A549 (cell line): ENCODE data around the gene GAS6. TPM values are rescaled to one million over a fixed set of nuclear protein-coding genes. Genes with fewer than 3 reads are reported as not detected.

Source experiments
- ATAC-seq, 2 experiments: fragments of 200-7000 bp in 1 of 2; fragments of >200 bp in 1 of 2; cut with Nextera tagmentation in 1 of 2; cut with Tn5 transposase in 1 of 2; 3 replicates each; pipeline versions ENCODE4 v1.8.0 to v1.9.1; 2018 to 2020; ENCODE audit warnings: mild to moderate bottlenecking in 1 of 2, moderate library complexity in 1 of 2
- CTCF ChIA-PET: fragments of 300-600 bp; sonication (Branson Sonifier 250); formaldehyde crosslinking; extraction: SDS; loops from one replicate; lab custom pipeline; 2021; ENCODE audit warnings: antibody characterized with exemption, inconsistent platforms; lab: Yijun Ruan, JAX
- POLR2A ChIA-PET: fragments of 350-600 bp; formaldehyde crosslinking; extraction: SDS; loops from one replicate; lab custom pipeline; 2021; ENCODE audit warnings: antibody characterized with exemption, inconsistent platforms; lab: Yijun Ruan, JAX
- DNase-seq, 2 experiments: peaks; one replicate each; pipeline versions ENCODE4 v3.0.0 to v3.0.0-alpha.2; 2011 to 2016; ENCODE audit warnings: low read depth in 1 of 2, low spot score in 1 of 2
- FAIRE-seq: peaks from 2 replicates; lab custom pipeline; 2011; peaks lifted over from hg19 to GRCh38; lab: Jason Lieb, UNC
- H3K27ac ChIP-seq, 2 experiments: fragments of >200 bp; sonication (Bioruptor Twin); formaldehyde crosslinking; 3 replicates each; pipeline ENCODE4 v1.5.1; 2016 to 2017
- H3K4me1 ChIP-seq: fragments of >200 bp; sonication (Bioruptor Twin); formaldehyde crosslinking; 3 replicates; pipeline ENCODE4 v1.6.1; 2016
- H3K4me2 ChIP-seq: fragments of >200 bp; sonication (Bioruptor Twin); formaldehyde crosslinking; 3 replicates; pipeline ENCODE4 v1.6.1; 2016
- H3K4me3 ChIP-seq: fragments of >200 bp; sonication (Bioruptor Twin); formaldehyde crosslinking; 3 replicates; pipeline ENCODE4 v1.5.1; 2016
- H3K9me3 ChIP-seq: fragments of >200 bp; sonication (Bioruptor Twin); formaldehyde crosslinking; 3 replicates; pipeline ENCODE4 v1.6.1; 2016
- CEBPB ChIP-seq, 2 experiments: fragments of >200 bp in 1 of 2; sonication (Bioruptor Twin) in 1 of 2; formaldehyde crosslinking in 1 of 2; IDR thresholded peaks; 2 replicates each; pipeline ENCODE4 v1.6.1; 2012 to 2016
- CHD2 ChIP-seq: fragments of 150-350 bp; IDR thresholded peaks from 2 replicates; pipeline ENCODE4 v1.6.1; 2014; ENCODE audit warnings: low read length; ENCODE audit not compliant: partially characterized antibody
- CHD4 ChIP-seq: fragments of 200-600 bp; sonication (generic); IDR thresholded peaks from 2 replicates; pipeline ENCODE4 v1.6.1; 2016; ENCODE audit warnings: antibody characterized with exemption, mild to moderate bottlenecking, borderline replicate concordance
- ESRRA ChIP-seq: fragments of 150-350 bp; IDR thresholded peaks from 2 replicates; pipeline ENCODE4 v1.6.1; 2014; ENCODE audit warnings: mild to moderate bottlenecking, low read length, borderline replicate concordance
- FOXS1 ChIP-seq: fragments of 250-450 bp; sonication (Bioruptor Pico); IDR thresholded peaks from 2 replicates; pipeline ENCODE4 v1.5.0; 2020; ENCODE audit warnings: mild to moderate bottlenecking, moderate library complexity
- HEYL ChIP-seq: fragments of 250-450 bp; sonication (Bioruptor Pico); IDR thresholded peaks from 2 replicates; pipeline ENCODE4 v1.8.0; 2021; ENCODE audit warnings: mild to moderate bottlenecking, moderate library complexity
- HOXA7 ChIP-seq: fragments of 250-450 bp; sonication (Bioruptor Pico); IDR thresholded peaks from 2 replicates; pipeline ENCODE4 v1.5.0; 2020; ENCODE audit warnings: mild to moderate bottlenecking, moderate library complexity
- JUN ChIP-seq, 2 experiments: fragments of >200 bp; sonication (Bioruptor Twin); formaldehyde crosslinking; IDR thresholded peaks; 2 replicates in 1 of 2; 3 replicates in 1 of 2; pipeline ENCODE4 v1.6.1; 2016 to 2017
- NR3C1 ChIP-seq: fragments of >200 bp; sonication (Bioruptor Twin); formaldehyde crosslinking; IDR thresholded peaks from 3 replicates; pipeline ENCODE4 v1.6.1; 2017
- RARB ChIP-seq: fragments of 250-450 bp; sonication (Bioruptor Pico); IDR thresholded peaks from 2 replicates; pipeline ENCODE4 v1.8.0; 2021; ENCODE audit warnings: mild to moderate bottlenecking, moderate library complexity
- SMC3 ChIP-seq: fragments of >200 bp; sonication (Bioruptor Twin); formaldehyde crosslinking; IDR thresholded peaks from 3 replicates; pipeline ENCODE4 v1.6.1; 2018; ENCODE audit warnings: inconsistent platforms
- SREBF2 ChIP-seq: fragments of 450-650 bp; IDR thresholded peaks from 2 replicates; pipeline ENCODE4 v1.6.1; 2014; ENCODE audit warnings: mild to moderate bottlenecking, moderate library complexity
- TP53 ChIP-seq: fragments of 250-450 bp; sonication (Bioruptor Pico); IDR thresholded peaks from 2 replicates; pipeline ENCODE4 v1.5.0; 2021; ENCODE audit warnings: mild to moderate bottlenecking, moderate library complexity
- ZFP36 ChIP-seq: fragments of 450-650 bp; IDR thresholded peaks from 2 replicates; pipeline ENCODE4 v1.6.1; 2014; ENCODE audit warnings: borderline replicate concordance; ENCODE audit not compliant: partially characterized antibody
- WGBS: methylation state at CpG from one replicate; pipeline ENCODE4 v1.1.6; 2017; ENCODE audit errors: missing lambda C conversion rate; 5-methylcytosine and 5-hydroxymethylcytosine counted together
- polyA plus RNA-seq, 4 experiments: library from polyadenylated mRNA; depleted of rRNA in 3 of 4; stranded (reverse); fragments of >200 nt; fragmentation: RNase III in 1 of 4; extraction: RNeasy Plus Mini Kit Qiagen cat#74134 plus additional on column Dnase treatment in 1 of 4; gene quantifications; 2 replicates in 3 of 4; 3 replicates in 1 of 4; pipeline ENCODE4 v1.2.3, GENCODE V29; 2011 to 2017
- TF ChIP-seq, protein P1 (sequence below): fragments of 200-600 bp; sonication (generic); IDR thresholded peaks from 2 replicates; pipeline ENCODE4 v1.6.1; 2016; ENCODE audit warnings: antibody characterized with exemption, mild to moderate bottlenecking, moderate library complexity
- TF ChIP-seq, protein P2 (sequence below): fragments of 250-450 bp; sonication (Bioruptor Pico); IDR thresholded peaks from 2 replicates; pipeline ENCODE4 v1.5.0; 2021; ENCODE audit warnings: mild to moderate bottlenecking, moderate library complexity, borderline replicate concordance
- TF ChIP-seq, protein P3 (sequence below): IDR thresholded peaks from 2 replicates; pipeline ENCODE4 v1.6.1; 2012

The GAS6 gene
- polyA plus RNA-seq, 2 of the 4 experiments (the other 2 are of a cell fraction), result 3.5 to 5.7 TPM

DNA sequence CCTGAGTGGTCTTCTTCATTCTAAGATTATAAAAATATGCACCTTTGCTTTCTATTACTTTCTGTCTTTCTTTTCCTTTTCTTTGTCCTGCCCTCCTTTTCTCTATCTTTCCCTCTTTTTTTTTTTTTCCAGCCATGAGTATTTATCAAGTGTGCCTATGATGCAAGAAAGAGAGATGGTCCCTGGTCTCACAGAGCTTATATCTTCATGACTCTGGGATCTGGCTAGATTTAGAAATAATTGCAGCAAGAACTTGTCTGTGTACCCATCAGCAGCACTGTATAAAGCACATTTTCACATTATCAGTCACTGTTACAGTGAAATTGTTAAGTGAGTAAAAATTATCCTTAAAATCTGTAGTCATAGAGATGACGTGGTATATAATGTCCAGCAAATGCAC is 31.6 kb upstream of the GAS6 start (continued):
- TF ChIP-seq, protein P1, sequence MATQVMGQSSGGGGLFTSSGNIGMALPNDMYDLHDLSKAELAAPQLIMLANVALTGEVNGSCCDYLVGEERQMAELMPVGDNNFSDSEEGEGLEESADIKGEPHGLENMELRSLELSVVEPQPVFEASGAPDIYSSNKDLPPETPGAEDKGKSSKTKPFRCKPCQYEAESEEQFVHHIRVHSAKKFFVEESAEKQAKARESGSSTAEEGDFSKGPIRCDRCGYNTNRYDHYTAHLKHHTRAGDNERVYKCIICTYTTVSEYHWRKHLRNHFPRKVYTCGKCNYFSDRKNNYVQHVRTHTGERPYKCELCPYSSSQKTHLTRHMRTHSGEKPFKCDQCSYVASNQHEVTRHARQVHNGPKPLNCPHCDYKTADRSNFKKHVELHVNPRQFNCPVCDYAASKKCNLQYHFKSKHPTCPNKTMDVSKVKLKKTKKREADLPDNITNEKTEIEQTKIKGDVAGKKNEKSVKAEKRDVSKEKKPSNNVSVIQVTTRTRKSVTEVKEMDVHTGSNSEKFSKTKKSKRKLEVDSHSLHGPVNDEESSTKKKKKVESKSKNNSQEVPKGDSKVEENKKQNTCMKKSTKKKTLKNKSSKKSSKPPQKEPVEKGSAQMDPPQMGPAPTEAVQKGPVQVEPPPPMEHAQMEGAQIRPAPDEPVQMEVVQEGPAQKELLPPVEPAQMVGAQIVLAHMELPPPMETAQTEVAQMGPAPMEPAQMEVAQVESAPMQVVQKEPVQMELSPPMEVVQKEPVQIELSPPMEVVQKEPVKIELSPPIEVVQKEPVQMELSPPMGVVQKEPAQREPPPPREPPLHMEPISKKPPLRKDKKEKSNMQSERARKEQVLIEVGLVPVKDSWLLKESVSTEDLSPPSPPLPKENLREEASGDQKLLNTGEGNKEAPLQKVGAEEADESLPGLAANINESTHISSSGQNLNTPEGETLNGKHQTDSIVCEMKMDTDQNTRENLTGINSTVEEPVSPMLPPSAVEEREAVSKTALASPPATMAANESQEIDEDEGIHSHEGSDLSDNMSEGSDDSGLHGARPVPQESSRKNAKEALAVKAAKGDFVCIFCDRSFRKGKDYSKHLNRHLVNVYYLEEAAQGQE, result no peak
- no peak for TF ChIP-seq JUN (IDR thresholded peaks at IDR 0.05)
- TF ChIP-seq, all 56 proteins: peak for 0

DNA sequence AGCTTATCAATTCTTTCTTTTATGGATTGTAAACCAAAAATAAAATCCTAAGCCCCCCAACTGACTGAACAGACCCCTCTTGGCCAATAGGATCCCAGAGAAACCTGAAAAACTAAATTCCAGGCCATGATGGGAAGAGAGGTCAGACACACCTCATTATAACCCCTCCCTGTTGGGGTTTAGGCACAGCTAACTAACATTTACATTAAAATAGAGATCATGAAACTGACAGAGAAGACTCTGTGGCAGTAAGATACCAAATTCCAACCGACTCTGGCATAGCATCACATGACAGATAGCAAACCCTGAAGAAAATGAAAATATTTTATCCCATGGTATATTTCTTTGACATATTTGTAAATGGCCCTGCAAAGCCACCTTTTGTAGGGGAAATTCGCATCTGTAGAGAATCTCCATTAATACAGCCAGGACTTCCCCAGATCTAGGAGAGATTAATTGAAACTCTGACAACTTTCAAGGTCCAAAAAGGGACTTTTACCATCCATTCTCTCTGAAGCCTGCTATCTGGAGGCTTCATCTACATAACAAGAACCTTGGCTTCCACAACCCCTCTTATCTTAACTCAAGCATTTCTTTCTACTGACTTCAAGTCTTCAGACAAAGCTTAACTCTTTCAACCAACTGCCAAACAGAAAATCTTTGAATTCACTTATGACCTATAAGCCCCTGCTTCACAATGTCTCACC is 27.1 kb upstream of the GAS6 start:
- no peak for ATAC-seq
- CTCF ChIA-PET, result no interaction called here
- H3K27ac ChIP-seq, result no peak overlapping the region
- no peak overlapping the region for H3K4me2 ChIP-seq
- no peak overlapping the region for H3K4me3 ChIP-seq
- WGBS, result 5% methylated on average over 2 of the region's 2 CpGs
- TF ChIP-seq ESRRA (no peak), ZFP36 (no peak), CHD2 (no peak), RARB (CRISPR knock-in tag) (no peak), NR3C1 (no peak), TP53 (CRISPR knock-in tag) (no peak), HOXA7 (CRISPR knock-in tag) (no peak), HEYL (CRISPR knock-in tag) (no peak), SREBF2 (no peak), SMC3 (no peak), FOXS1 (CRISPR knock-in tag) (no peak), CEBPB (IDR thresholded peaks at IDR 0.05) (no peak), CHD4 (no peak)
- TF ChIP-seq, protein P2, sequence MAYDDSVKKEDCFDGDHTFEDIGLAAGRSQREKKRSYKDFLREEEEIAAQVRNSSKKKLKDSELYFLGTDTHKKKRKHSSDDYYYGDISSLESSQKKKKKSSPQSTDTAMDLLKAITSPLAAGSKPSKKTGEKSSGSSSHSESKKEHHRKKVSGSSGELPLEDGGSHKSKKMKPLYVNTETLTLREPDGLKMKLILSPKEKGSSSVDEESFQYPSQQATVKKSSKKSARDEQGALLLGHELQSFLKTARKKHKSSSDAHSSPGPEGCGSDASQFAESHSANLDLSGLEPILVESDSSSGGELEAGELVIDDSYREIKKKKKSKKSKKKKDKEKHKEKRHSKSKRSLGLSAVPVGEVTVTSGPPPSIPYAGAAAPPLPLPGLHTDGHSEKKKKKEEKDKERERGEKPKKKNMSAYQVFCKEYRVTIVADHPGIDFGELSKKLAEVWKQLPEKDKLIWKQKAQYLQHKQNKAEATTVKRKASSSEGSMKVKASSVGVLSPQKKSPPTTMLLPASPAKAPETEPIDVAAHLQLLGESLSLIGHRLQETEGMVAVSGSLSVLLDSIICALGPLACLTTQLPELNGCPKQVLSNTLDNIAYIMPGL (CRISPR knock-in tag), result no peak
- TF ChIP-seq, protein P3, sequence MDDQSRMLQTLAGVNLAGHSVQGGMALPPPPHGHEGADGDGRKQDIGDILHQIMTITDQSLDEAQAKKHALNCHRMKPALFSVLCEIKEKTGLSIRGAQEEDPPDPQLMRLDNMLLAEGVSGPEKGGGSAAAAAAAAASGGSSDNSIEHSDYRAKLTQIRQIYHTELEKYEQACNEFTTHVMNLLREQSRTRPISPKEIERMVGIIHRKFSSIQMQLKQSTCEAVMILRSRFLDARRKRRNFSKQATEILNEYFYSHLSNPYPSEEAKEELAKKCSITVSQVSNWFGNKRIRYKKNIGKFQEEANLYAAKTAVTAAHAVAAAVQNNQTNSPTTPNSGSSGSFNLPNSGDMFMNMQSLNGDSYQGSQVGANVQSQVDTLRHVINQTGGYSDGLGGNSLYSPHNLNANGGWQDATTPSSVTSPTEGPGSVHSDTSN, result no peak
- TF ChIP-seq, protein P1, result no peak
- TF ChIP-seq, all 56 proteins: peak for 0
- FAIRE-seq (no peak), DNase-seq (no peak)
- POLR2A ChIA-PET, result no interaction called here
- no peaks in the 10 kb centered on the region for H3K4me1 ChIP-seq
- H3K9me3 ChIP-seq, result peaks cover 3% of the 10 kb centered on the region; the same call in 1 of the 3 replicates
